ENCODE results near the gene UNC50.

- no peak for TF ChIP-seq CTCF (IDR thresholded peaks at IDR 0.05; ENCODE audit: poor library complexity)
- no peak for TF ChIP-seq EZH2phosphoT487 (IDR thresholded peaks at IDR 0.05; ENCODE audit: low read depth, severe bottlenecking, unreplicated experiment)
- no peak for TF ChIP-seq EZH2 (IDR thresholded peaks at IDR 0.05; ENCODE audit: borderline replicate concordance)
Observed at GRCh38 chr2:98663511-98664090, 55.2 kb downstream of the UNC50 start.
